A549 (cell line): ENCODE data around the gene AGBL4. TPM values are rescaled to one million over a fixed set of nuclear protein-coding genes. Genes with fewer than 3 reads are reported as not detected.

ENCODE experiments used
- ATAC-seq, 2 experiments: fragments of 200-7000 bp in 1 of 2; fragments of >200 bp in 1 of 2; cut with Nextera tagmentation in 1 of 2; cut with Tn5 transposase in 1 of 2; 3 replicates each; pipeline versions ENCODE4 v1.8.0 to v1.9.1; 2018 to 2020; ENCODE audit warnings: mild to moderate bottlenecking in 1 of 2, moderate library complexity in 1 of 2
- CTCF ChIA-PET: fragments of 300-600 bp; sonication (Branson Sonifier 250); formaldehyde crosslinking; extraction: SDS; loops from one replicate; lab custom pipeline; 2021; ENCODE audit warnings: antibody characterized with exemption, inconsistent platforms; lab: Yijun Ruan, JAX
- POLR2A ChIA-PET: fragments of 350-600 bp; formaldehyde crosslinking; extraction: SDS; loops from one replicate; lab custom pipeline; 2021; ENCODE audit warnings: antibody characterized with exemption, inconsistent platforms; lab: Yijun Ruan, JAX
- DNase-seq, 2 experiments: peaks; one replicate each; pipeline versions ENCODE4 v3.0.0 to v3.0.0-alpha.2; 2011 to 2016; ENCODE audit warnings: low read depth in 1 of 2, low spot score in 1 of 2
- FAIRE-seq: peaks from 2 replicates; lab custom pipeline; 2011; peaks lifted over from hg19 to GRCh38; lab: Jason Lieb, UNC
- H3K27ac ChIP-seq, 2 experiments: fragments of >200 bp; sonication (Bioruptor Twin); formaldehyde crosslinking; 3 replicates each; pipeline ENCODE4 v1.5.1; 2016 to 2017
- H3K4me1 ChIP-seq: fragments of >200 bp; sonication (Bioruptor Twin); formaldehyde crosslinking; 3 replicates; pipeline ENCODE4 v1.6.1; 2016
- H3K4me2 ChIP-seq: fragments of >200 bp; sonication (Bioruptor Twin); formaldehyde crosslinking; 3 replicates; pipeline ENCODE4 v1.6.1; 2016
- H3K4me3 ChIP-seq: fragments of >200 bp; sonication (Bioruptor Twin); formaldehyde crosslinking; 3 replicates; pipeline ENCODE4 v1.5.1; 2016
- H3K9me3 ChIP-seq: fragments of >200 bp; sonication (Bioruptor Twin); formaldehyde crosslinking; 3 replicates; pipeline ENCODE4 v1.6.1; 2016
- ATOH8 ChIP-seq: fragments of 250-450 bp; sonication (Bioruptor Pico); IDR thresholded peaks from 2 replicates; pipeline ENCODE4 v1.5.0; 2020; ENCODE audit warnings: low read depth, mild to moderate bottlenecking, moderate library complexity
- CHD2 ChIP-seq: fragments of 150-350 bp; IDR thresholded peaks from 2 replicates; pipeline ENCODE4 v1.6.1; 2014; ENCODE audit warnings: low read length; ENCODE audit not compliant: partially characterized antibody
- E2F6 ChIP-seq: IDR thresholded peaks from 2 replicates; pipeline ENCODE4 v1.6.1; 2012; ENCODE audit warnings: low read depth, borderline replicate concordance
- ESRRA ChIP-seq: fragments of 150-350 bp; IDR thresholded peaks from 2 replicates; pipeline ENCODE4 v1.6.1; 2014; ENCODE audit warnings: mild to moderate bottlenecking, low read length, borderline replicate concordance
- FOSB ChIP-seq: fragments of 250-450 bp; sonication (Bioruptor Pico); IDR thresholded peaks from 2 replicates; pipeline ENCODE4 v1.5.0; 2020; ENCODE audit warnings: mild to moderate bottlenecking, moderate library complexity
- FOSL2 ChIP-seq, 2 experiments: fragments of 450-650 bp in 1 of 2; fragments of >200 bp in 1 of 2; sonication (Bioruptor Twin) in 1 of 2; formaldehyde crosslinking; IDR thresholded peaks; 2 replicates each; pipeline versions ENCODE4 v1.5.0 to v1.6.1; 2016 to 2020; ENCODE audit warnings: mild to moderate bottlenecking in 1 of 2, moderate library complexity in 1 of 2
- FOXS1 ChIP-seq: fragments of 250-450 bp; sonication (Bioruptor Pico); IDR thresholded peaks from 2 replicates; pipeline ENCODE4 v1.5.0; 2020; ENCODE audit warnings: mild to moderate bottlenecking, moderate library complexity
- GATA3 ChIP-seq: IDR thresholded peaks from 2 replicates; pipeline ENCODE4 v1.6.1; 2012; ENCODE audit warnings: borderline replicate concordance
- HEYL ChIP-seq: fragments of 250-450 bp; sonication (Bioruptor Pico); IDR thresholded peaks from 2 replicates; pipeline ENCODE4 v1.8.0; 2021; ENCODE audit warnings: mild to moderate bottlenecking, moderate library complexity
- HMGXB4 ChIP-seq: fragments of 250-450 bp; sonication (Bioruptor Pico); IDR thresholded peaks from 2 replicates; pipeline ENCODE4 v1.5.0; 2021; ENCODE audit warnings: mild to moderate bottlenecking, moderate library complexity, borderline replicate concordance
- KDM1A ChIP-seq: fragments of 200-600 bp; sonication (generic); IDR thresholded peaks from 2 replicates; pipeline ENCODE4 v1.6.1; 2016; ENCODE audit warnings: low read depth, mild to moderate bottlenecking
- MAFK ChIP-seq: fragments of 450-650 bp; IDR thresholded peaks from 2 replicates; pipeline ENCODE4 v1.6.1; 2014; ENCODE audit not compliant: partially characterized antibody
- NPAS2 ChIP-seq: fragments of 250-450 bp; sonication (Bioruptor Pico); IDR thresholded peaks from 2 replicates; pipeline ENCODE4 v1.8.0; 2022; ENCODE audit warnings: mild to moderate bottlenecking, moderate library complexity, borderline replicate concordance
- PHF8 ChIP-seq: fragments of 200-600 bp; sonication (generic); IDR thresholded peaks from 2 replicates; pipeline ENCODE4 v1.6.1; 2016; ENCODE audit warnings: low read depth, mild to moderate bottlenecking, antibody characterized with exemption, moderate library complexity, borderline replicate concordance
- POLR2AphosphoS2 ChIP-seq: conservative IDR thresholded peaks from 2 replicates; pipeline ENCODE4 v1.6.1; 2012; ENCODE audit warnings: low read length, improper control_type of control experiment, inconsistent platforms
- RFX5 ChIP-seq: fragments of 450-650 bp; IDR thresholded peaks from 2 replicates; pipeline ENCODE4 v1.7.1; 2014; ENCODE audit warnings: antibody characterized with exemption, mild to moderate bottlenecking, moderate library complexity
- RNF2 ChIP-seq: fragments of 200-600 bp; sonication (generic); IDR thresholded peaks from 2 replicates; pipeline ENCODE4 v1.6.1; 2016; ENCODE audit warnings: low read depth, mild to moderate bottlenecking, antibody characterized with exemption, moderate library complexity, borderline replicate concordance
- TP53 ChIP-seq: fragments of 250-450 bp; sonication (Bioruptor Pico); IDR thresholded peaks from 2 replicates; pipeline ENCODE4 v1.5.0; 2021; ENCODE audit warnings: mild to moderate bottlenecking, moderate library complexity
- ZC3H11A ChIP-seq: fragments of 450-650 bp; IDR thresholded peaks from 2 replicates; pipeline ENCODE4 v1.6.1; 2014; ENCODE audit warnings: antibody characterized with exemption, mild to moderate bottlenecking
- ZFP36 ChIP-seq: fragments of 450-650 bp; IDR thresholded peaks from 2 replicates; pipeline ENCODE4 v1.6.1; 2014; ENCODE audit warnings: borderline replicate concordance; ENCODE audit not compliant: partially characterized antibody
- ZSCAN20 ChIP-seq: fragments of 250-450 bp; sonication (Bioruptor Pico); IDR thresholded peaks from 2 replicates; pipeline ENCODE4 v1.8.0; 2022; ENCODE audit warnings: mild to moderate bottlenecking, moderate library complexity
- WGBS: methylation state at CpG from one replicate; pipeline ENCODE4 v1.1.6; 2017; ENCODE audit errors: missing lambda C conversion rate; 5-methylcytosine and 5-hydroxymethylcytosine counted together
- polyA plus RNA-seq, 4 experiments: library from polyadenylated mRNA; depleted of rRNA in 3 of 4; stranded (reverse); fragments of >200 nt; fragmentation: RNase III in 1 of 4; extraction: RNeasy Plus Mini Kit Qiagen cat#74134 plus additional on column Dnase treatment in 1 of 4; gene quantifications; 2 replicates in 3 of 4; 3 replicates in 1 of 4; pipeline ENCODE4 v1.2.3, GENCODE V29; 2011 to 2017
- TF ChIP-seq, protein P1 (sequence below): IDR thresholded peaks from 2 replicates; pipeline ENCODE4 v1.6.1; 2012

The AGBL4 gene
- polyA plus RNA-seq, 2 of the 4 experiments (the other 2 are of a cell fraction) = not detected

GRCh38 chr1:49187056-49187455, 836.7 kb downstream of the AGBL4 start:
- ATAC-seq (no peak), FAIRE-seq (no peak), DNase-seq (no peak)
- H3K4me2 ChIP-seq = no peak overlapping the region
- CTCF ChIA-PET = no interaction called here
- no peaks in the 10 kb centered on the region for H3K9me3 ChIP-seq
- no peaks in the 10 kb centered on the region for H3K4me1 ChIP-seq
- POLR2A ChIA-PET = no interaction called here
- TF ChIP-seq CHD2 (no peak), ZFP36 (no peak), POLR2AphosphoS2 (no peak), MAFK (no peak), RFX5 (no peak), ZC3H11A (no peak), HEYL (CRISPR knock-in tag) (no peak), RNF2 (no peak), ESRRA (no peak), GATA3 (no peak), TP53 (CRISPR knock-in tag) (no peak), E2F6 (no peak), FOXS1 (CRISPR knock-in tag) (no peak), NPAS2 (no peak), FOSL2 (IDR thresholded peaks at IDR 0.05) (no peak), FOSL2 (CRISPR knock-in tag; IDR thresholded peaks at IDR 0.05) (no peak), HMGXB4 (CRISPR knock-in tag) (no peak)
- TF ChIP-seq, protein P1, sequence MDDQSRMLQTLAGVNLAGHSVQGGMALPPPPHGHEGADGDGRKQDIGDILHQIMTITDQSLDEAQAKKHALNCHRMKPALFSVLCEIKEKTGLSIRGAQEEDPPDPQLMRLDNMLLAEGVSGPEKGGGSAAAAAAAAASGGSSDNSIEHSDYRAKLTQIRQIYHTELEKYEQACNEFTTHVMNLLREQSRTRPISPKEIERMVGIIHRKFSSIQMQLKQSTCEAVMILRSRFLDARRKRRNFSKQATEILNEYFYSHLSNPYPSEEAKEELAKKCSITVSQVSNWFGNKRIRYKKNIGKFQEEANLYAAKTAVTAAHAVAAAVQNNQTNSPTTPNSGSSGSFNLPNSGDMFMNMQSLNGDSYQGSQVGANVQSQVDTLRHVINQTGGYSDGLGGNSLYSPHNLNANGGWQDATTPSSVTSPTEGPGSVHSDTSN = no peak
- H3K4me3 ChIP-seq = no peak overlapping the region
- H3K27ac ChIP-seq = no peak overlapping the region
- 36% methylated on average over 3 of the region's 3 CpGs for WGBS

- no peak overlapping the region for H3K4me3 ChIP-seq
- no peak overlapping the region for H3K4me2 ChIP-seq
- no peaks in the 10 kb centered on the region for H3K4me1 ChIP-seq
- ChIA-PET POLR2A (no interaction called here), CTCF (no interaction called here)
- 1% methylated on average over 4 of the region's 4 CpGs for WGBS
- no peak for ATAC-seq
- TF ChIP-seq ZSCAN20 (CRISPR knock-in tag) (no peak), ATOH8 (no peak), CHD2 (no peak), KDM1A (no peak), FOSB (CRISPR knock-in tag) (no peak), PHF8 (no peak)
- H3K9me3 ChIP-seq = no peaks in the 10 kb centered on the region
- no peak for FAIRE-seq
- no peak overlapping the region for H3K27ac ChIP-seq
- no peak for DNase-seq
Observed at GRCh38 chr1:49185450-49185980, 838.2 kb downstream of the AGBL4 start.
